Neuronal stem cell (in vitro differentiated cells): ENCODE results near the gene SAXO1.
A peak's percentile ranks its signal among the peaks of the same experiment; 100 is the strongest.

Source experiments
- DNase-seq: peaks from one replicate; pipeline ENCODE4 v3.0.0-alpha.2; 2013; ENCODE audit warnings: low spot score
- H2AFZ ChIP-seq: one replicate; pipeline ENCODE4 v1.6.1; 2013; ENCODE audit warnings: mild to moderate bottlenecking, low read length, inconsistent platforms
- H2AK5ac ChIP-seq: 2 replicates; pipeline ENCODE4 v1.6.1; 2013; ENCODE audit warnings: low read depth, mild to moderate bottlenecking, inconsistent platforms, low read length, moderate library complexity, mixed read lengths
- H2BK120ac ChIP-seq: 2 replicates; pipeline ENCODE4 v1.6.1; 2013; ENCODE audit warnings: low read depth, mild to moderate bottlenecking, inconsistent platforms, low read length, moderate library complexity, mixed read lengths
- H2BK12ac ChIP-seq: one replicate; pipeline ENCODE4 v1.6.1; 2013; ENCODE audit warnings: low read length, inconsistent platforms
- H2BK15ac ChIP-seq: 2 replicates; pipeline ENCODE4 v1.6.1; 2013; ENCODE audit warnings: mild to moderate bottlenecking, low read length, inconsistent platforms, mixed read lengths
- H2BK5ac ChIP-seq: one replicate; pipeline ENCODE4 v1.6.1; 2013; ENCODE audit warnings: inconsistent platforms, mild to moderate bottlenecking, low read length, moderate library complexity
- H3K14ac ChIP-seq: one replicate; pipeline ENCODE4 v1.6.1; 2013; ENCODE audit warnings: low read length, inconsistent platforms
- H3K18ac ChIP-seq: 2 replicates; pipeline ENCODE4 v1.6.1; 2013; ENCODE audit warnings: low read length, inconsistent platforms
- H3K23ac ChIP-seq: 2 replicates; pipeline ENCODE4 v1.6.1; 2013; ENCODE audit warnings: low read depth, mild to moderate bottlenecking, mixed read lengths, low read length, inconsistent platforms; ENCODE audit not compliant: poor library complexity
- H3K27ac ChIP-seq: replicated peaks from 3 replicates; pipeline ENCODE4 v1.5.1; 2013; ENCODE audit warnings: low read length, inconsistent platforms
- H3K27me3 ChIP-seq, 3 experiments: 2 replicates each; pipeline ENCODE4 v1.6.1; 2013; ENCODE audit warnings: low read length in 3 of 3, mild to moderate bottlenecking in 2 of 3, inconsistent platforms in 1 of 3, low read depth in 1 of 3, mixed read lengths in 1 of 3, moderate library complexity in 1 of 3; ENCODE audit not compliant: control insufficient read depth in 3 of 3, insufficient read depth in 3 of 3
- H3K36me3 ChIP-seq, 2 donors: replicated peaks in 1 of 2; 2 replicates each; pipeline ENCODE4 v1.6.1; 2013; ENCODE audit warnings: low read length in 2 of 2; ENCODE audit not compliant: control insufficient read depth in 2 of 2, insufficient read depth in 2 of 2
- H3K4ac ChIP-seq: 2 replicates; pipeline ENCODE4 v1.6.1; 2013; ENCODE audit warnings: inconsistent platforms, mild to moderate bottlenecking, low read length, moderate library complexity
- H3K4me1 ChIP-seq, 2 donors: 1 replicate in 1 of 2; 2 replicates in 1 of 2; pipeline ENCODE4 v1.6.1; 2013; ENCODE audit warnings: low read length in 2 of 2, low read depth in 1 of 2; ENCODE audit not compliant: control insufficient read depth in 2 of 2, insufficient read depth in 1 of 2
- H3K4me2 ChIP-seq: one replicate; pipeline ENCODE4 v1.6.1; 2013; ENCODE audit warnings: mild to moderate bottlenecking, low read length, inconsistent platforms; ENCODE audit not compliant: insufficient read depth, poor library complexity, severe bottlenecking
- H3K4me3 ChIP-seq, 2 donors: 2 replicates each; pipeline ENCODE4 v1.5.1; 2013; ENCODE audit warnings: low read length in 2 of 2, mild to moderate bottlenecking in 2 of 2, inconsistent platforms in 1 of 2, moderate library complexity in 1 of 2
- H3K79me1 ChIP-seq: one replicate; pipeline ENCODE4 v1.6.1; 2013; ENCODE audit warnings: low read depth, mild to moderate bottlenecking, inconsistent platforms, low read length, moderate library complexity
- H3K9ac ChIP-seq: one replicate; pipeline ENCODE4 v1.6.1; 2013; ENCODE audit warnings: mild to moderate bottlenecking, low read depth, low read length, inconsistent platforms; ENCODE audit not compliant: poor library complexity
- H3K9me3 ChIP-seq, 2 donors: replicated peaks in 1 of 2; 2 replicates each; pipeline versions ENCODE3 to v1.6.1; 2013; ENCODE audit warnings: low read length in 2 of 2, mild to moderate bottlenecking in 2 of 2, inconsistent platforms in 1 of 2, low read depth in 1 of 2, mixed read lengths in 1 of 2, moderate library complexity in 1 of 2; ENCODE audit not compliant: control insufficient read depth in 2 of 2, insufficient read depth in 1 of 2
- H4K8ac ChIP-seq: one replicate; pipeline ENCODE4 v1.6.1; 2013; ENCODE audit warnings: low read depth, mild to moderate bottlenecking, inconsistent platforms, low read length, moderate library complexity
- H4K91ac ChIP-seq: one replicate; pipeline ENCODE4 v1.6.1; 2013; ENCODE audit warnings: low read length, low read depth, mild to moderate bottlenecking, inconsistent platforms; ENCODE audit not compliant: poor library complexity
- WGBS, 2 donors: extraction: QIAGEN DNeasy Blood & Tissue Kit; methylation state at CpG; one replicate each; pipeline ENCODE4 v1.1.7; 2013; ENCODE audit warnings: missing lambda C conversion rate in 2 of 2, mixed read lengths in 1 of 2; ENCODE audit not compliant: insufficient read length in 2 of 2, insufficient replicate concordance in 1 of 2; ENCODE audit errors: extremely low coverage in 2 of 2; 5-methylcytosine and 5-hydroxymethylcytosine counted together

SAXO1 gene

GRCh38 chr9:18982262-18982620 lies 50.8 kb downstream of the SAXO1 start:
- Histone ChIP-seq H3K4me1 (peaks cover 0 to 2% of the 10 kb centered on the region in 2 donors), H3K27me3 (no peaks in the 10 kb centered on the region), H2BK5ac (no peak overlapping the region), H3K27ac (no peak overlapping the region), H2AFZ (no peak overlapping the region), H3K9me3 (no peaks in the 10 kb centered on the region), H3K23ac (no peak overlapping the region), H2BK120ac (no peak overlapping the region), H2BK12ac (no peak overlapping the region), H3K4me3 (no peak overlapping the region), H4K8ac (no peak overlapping the region), H3K18ac (no peak overlapping the region), H4K91ac (no peak overlapping the region), H3K4me2 (no peak overlapping the region), H3K79me1 (no peaks in the 10 kb centered on the region), H3K4ac (no peak overlapping the region), H3K36me3 (no peaks in the 10 kb centered on the region), H3K9ac (no peak overlapping the region), H2BK15ac (no peak overlapping the region), H3K14ac (no peak overlapping the region), H2AK5ac (no peak overlapping the region)
- WGBS, 2 donors, result no CpG with 5 or more reads among the region's 5 CpGs
- DNase-seq, result no peak

DNA sequence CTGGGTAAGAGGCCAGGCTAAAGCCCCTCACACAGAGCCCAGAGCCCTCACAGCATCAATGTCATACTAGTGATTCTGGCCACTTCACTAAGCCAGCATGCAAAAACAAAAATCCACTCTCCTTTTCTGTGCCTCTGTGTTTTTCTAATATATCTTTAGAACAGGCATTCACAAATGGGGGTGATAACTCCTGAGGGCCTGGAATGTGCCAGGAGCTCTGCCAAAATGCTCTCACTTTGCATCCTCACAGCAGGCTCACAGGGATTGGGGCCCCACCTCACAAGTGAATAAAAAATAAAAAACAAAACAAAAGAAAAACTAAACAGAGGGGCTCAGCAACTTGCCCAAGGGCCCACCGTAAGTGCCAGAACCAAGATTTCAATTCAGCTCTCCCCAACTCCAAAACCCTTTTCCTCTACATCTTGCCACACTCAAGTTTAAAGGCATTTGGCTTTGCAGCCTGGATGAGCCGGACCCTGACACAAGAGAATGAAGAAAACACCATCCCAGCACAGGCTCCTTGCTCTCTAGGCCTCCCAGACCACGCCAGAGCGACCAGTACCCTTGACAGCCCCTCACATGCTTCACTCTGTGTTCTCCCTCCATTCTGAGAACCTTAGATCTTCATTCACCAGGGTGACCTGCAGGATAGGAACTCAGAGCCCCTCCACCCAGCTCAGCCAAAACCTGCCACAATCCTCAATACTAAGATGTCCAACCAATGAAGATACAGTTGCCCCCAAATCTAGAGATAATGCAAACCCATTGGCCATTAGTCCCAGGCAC lies 51.3 kb downstream of the SAXO1 start:
- no peak overlapping the region for H2BK120ac ChIP-seq
- no peaks in the 10 kb centered on the region for H3K27me3 ChIP-seq
- no peak overlapping the region for H2AFZ ChIP-seq
- no peak overlapping the region for H2BK12ac ChIP-seq
- WGBS, 2 donors, result no CpG with 5 or more reads among the region's 4 CpGs
- H3K23ac ChIP-seq, result no peak overlapping the region
- peaks cover 0 to 2% of the 10 kb centered on the region in 2 donors for H3K4me1 ChIP-seq
- no peak overlapping the region for H3K4me2 ChIP-seq
- H4K91ac ChIP-seq, result no peak overlapping the region
- H3K18ac ChIP-seq, result no peak overlapping the region
- H2BK15ac ChIP-seq, result no peak overlapping the region
- H2BK5ac ChIP-seq, result no peak overlapping the region
- no peak overlapping the region for H4K8ac ChIP-seq
- no peak overlapping the region for H3K27ac ChIP-seq
- H3K9me3 ChIP-seq, result no peaks in the 10 kb centered on the region
- H3K4ac ChIP-seq, result no peak overlapping the region
- H3K36me3 ChIP-seq, result no peaks in the 10 kb centered on the region
- no peak overlapping the region for H2AK5ac ChIP-seq
- no peak overlapping the region for H3K14ac ChIP-seq
- H3K9ac ChIP-seq, result no peak overlapping the region
- no peak for DNase-seq
- no peaks in the 10 kb centered on the region for H3K79me1 ChIP-seq
- H3K4me3 ChIP-seq, result no peak overlapping the region

DNA sequence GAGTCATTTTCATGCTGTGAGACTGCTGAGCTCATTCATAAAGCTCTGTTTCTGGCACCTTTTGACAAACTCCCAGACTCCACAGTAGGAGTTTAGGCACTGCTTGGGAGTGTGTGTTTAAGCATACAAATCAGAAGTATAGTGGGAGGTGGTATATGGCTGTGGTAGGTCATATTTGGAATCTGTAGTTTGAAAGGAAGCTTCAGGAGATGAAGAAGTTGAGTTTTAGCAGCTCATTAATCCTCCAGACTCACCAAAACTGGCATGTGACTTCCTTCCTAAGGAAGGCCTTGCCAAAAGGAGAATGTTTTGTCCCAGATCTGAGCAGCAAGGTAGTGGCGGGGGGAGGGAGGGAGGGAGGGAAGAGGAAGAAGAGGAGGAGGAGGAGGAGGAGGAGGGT lies 52.8 kb downstream of the SAXO1 start:
- DNase-seq, result no peak
- H2BK15ac ChIP-seq, result no peak overlapping the region
- no peak overlapping the region for H3K4ac ChIP-seq
- no peak overlapping the region for H2AK5ac ChIP-seq
- H4K91ac ChIP-seq, result no peak overlapping the region
- H3K79me1 ChIP-seq, result no peaks in the 10 kb centered on the region
- H3K4me3 ChIP-seq, result no peak overlapping the region
- H2AFZ ChIP-seq, result peak overlapping the region; percentile 55
- no peak overlapping the region for H3K14ac ChIP-seq
- no CpG with 5 or more reads among the region's 1 CpG for WGBS, 2 donors
- no peak overlapping the region for H2BK12ac ChIP-seq
- H4K8ac ChIP-seq, result no peak overlapping the region
- no peak overlapping the region for H3K4me2 ChIP-seq
- H3K4me1 ChIP-seq, result peaks cover 0 to 2% of the 10 kb centered on the region in 2 donors
- no peak overlapping the region for H2BK5ac ChIP-seq
- H3K36me3 ChIP-seq, result no peaks in the 10 kb centered on the region
- H3K9me3 ChIP-seq, result no peaks in the 10 kb centered on the region
- H3K27ac ChIP-seq, result no peak overlapping the region
- no peak overlapping the region for H3K23ac ChIP-seq
- H3K27me3 ChIP-seq, result no peaks in the 10 kb centered on the region
- no peak overlapping the region for H3K9ac ChIP-seq
- H3K18ac ChIP-seq, result no peak overlapping the region
- no peak overlapping the region for H2BK120ac ChIP-seq

DNA sequence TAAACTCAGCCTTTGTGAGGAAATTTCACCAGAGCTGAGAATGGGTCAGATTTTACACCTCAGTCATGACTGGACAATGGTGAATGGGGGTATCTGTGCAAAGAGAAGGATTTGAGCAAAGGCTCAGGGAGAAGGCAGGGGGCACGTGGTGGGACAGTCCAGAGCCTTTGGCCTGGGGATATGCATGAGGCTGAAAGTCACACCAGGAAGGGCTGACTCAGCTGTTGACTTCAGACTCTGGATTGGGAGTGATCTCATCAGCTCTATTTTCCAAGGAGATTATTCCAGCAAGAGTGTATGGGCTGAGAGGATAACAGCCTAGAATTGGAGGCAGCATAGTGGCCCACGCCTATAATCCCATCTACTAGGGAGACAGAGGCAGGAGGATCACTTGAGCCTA lies 53.6 kb downstream of the SAXO1 start:
- Histone ChIP-seq H2BK5ac (no peak overlapping the region), H3K4me2 (no peak overlapping the region), H2BK15ac (no peak overlapping the region), H3K18ac (no peak overlapping the region), H3K9ac (no peak overlapping the region), H4K91ac (no peak overlapping the region), H3K27me3 (no peaks in the 10 kb centered on the region), H3K9me3 (no peaks in the 10 kb centered on the region), H3K23ac (no peak overlapping the region), H2AK5ac (no peak overlapping the region), H3K27ac (no peak overlapping the region), H3K4ac (no peak overlapping the region), H3K14ac (no peak overlapping the region), H4K8ac (no peak overlapping the region), H2AFZ (no peak overlapping the region), H3K36me3 (no peaks in the 10 kb centered on the region), H2BK12ac (no peak overlapping the region), H3K79me1 (no peaks in the 10 kb centered on the region), H2BK120ac (no peak overlapping the region), H3K4me1 (peaks cover 0 to 2% of the 10 kb centered on the region in 2 donors), H3K4me3 (no peak overlapping the region)
- no CpG with 5 or more reads among the region's 2 CpGs for WGBS, 2 donors
- no peak for DNase-seq
